22Rv1 (cell line): ENCODE measurements around the gene C11orf86.

Source experiments
- ZFX ChIP-seq: fragments of 450-650 bp; IDR thresholded peaks from 2 replicates; pipeline ENCODE4 v1.6.1; 2017; ENCODE audit warnings: antibody characterized with exemption, borderline replicate concordance
- TF ChIP-seq, protein P1 (sequence below): fragments of 450-650 bp; IDR thresholded peaks from 2 replicates; pipeline ENCODE4 v1.5.1; 2017; ENCODE audit warnings: mild to moderate bottlenecking

DNA sequence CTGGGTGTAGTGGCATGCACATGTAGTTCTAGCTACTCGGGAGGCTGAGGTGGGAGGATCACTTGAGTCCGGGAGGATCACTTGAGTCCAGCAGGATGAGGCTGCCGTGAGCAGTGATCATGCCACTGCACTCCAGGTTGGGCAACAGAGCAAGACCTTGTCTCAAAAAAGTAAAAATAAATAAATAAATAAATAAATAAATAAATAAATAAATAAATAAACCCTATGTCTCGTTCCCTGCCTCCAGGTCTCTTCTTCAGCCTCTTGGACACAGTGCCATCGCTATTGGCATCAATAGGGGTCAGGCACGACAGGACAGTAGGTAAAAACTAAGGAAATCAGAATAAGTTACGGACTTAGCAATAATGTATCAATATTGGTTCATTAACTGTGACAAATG is 24.5 kb downstream of the C11orf86 start:
- TF ChIP-seq, protein P1, sequence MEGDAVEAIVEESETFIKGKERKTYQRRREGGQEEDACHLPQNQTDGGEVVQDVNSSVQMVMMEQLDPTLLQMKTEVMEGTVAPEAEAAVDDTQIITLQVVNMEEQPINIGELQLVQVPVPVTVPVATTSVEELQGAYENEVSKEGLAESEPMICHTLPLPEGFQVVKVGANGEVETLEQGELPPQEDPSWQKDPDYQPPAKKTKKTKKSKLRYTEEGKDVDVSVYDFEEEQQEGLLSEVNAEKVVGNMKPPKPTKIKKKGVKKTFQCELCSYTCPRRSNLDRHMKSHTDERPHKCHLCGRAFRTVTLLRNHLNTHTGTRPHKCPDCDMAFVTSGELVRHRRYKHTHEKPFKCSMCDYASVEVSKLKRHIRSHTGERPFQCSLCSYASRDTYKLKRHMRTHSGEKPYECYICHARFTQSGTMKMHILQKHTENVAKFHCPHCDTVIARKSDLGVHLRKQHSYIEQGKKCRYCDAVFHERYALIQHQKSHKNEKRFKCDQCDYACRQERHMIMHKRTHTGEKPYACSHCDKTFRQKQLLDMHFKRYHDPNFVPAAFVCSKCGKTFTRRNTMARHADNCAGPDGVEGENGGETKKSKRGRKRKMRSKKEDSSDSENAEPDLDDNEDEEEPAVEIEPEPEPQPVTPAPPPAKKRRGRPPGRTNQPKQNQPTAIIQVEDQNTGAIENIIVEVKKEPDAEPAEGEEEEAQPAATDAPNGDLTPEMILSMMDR: no peak
- TF ChIP-seq ZFX: no peak
